GM12878 (cell line): Measurements from ENCODE around the gene ESCO1.

Source experiments
- EZH2 ChIP-seq: IDR thresholded peaks from 2 replicates; pipeline ENCODE4 v1.6.1; 2012; ENCODE audit warnings: low read depth, mild to moderate bottlenecking, control low read depth, inconsistent platforms, low read length, borderline replicate concordance; ENCODE audit not compliant: control insufficient read depth
- HDAC2 ChIP-seq: fragments of 200-600 bp; sonication (generic); IDR thresholded peaks from 2 replicates; pipeline ENCODE4 v1.6.1; 2017
- MXI1 ChIP-seq: fragments of 150-350 bp; IDR thresholded peaks from 2 replicates; pipeline ENCODE4 v1.6.1; 2011; ENCODE audit warnings: low read depth, mild to moderate bottlenecking, inconsistent platforms, low read length, improper control_type of control experiment
- MYC ChIP-seq: IDR thresholded peaks from 2 replicates; pipeline ENCODE4 v1.6.1; 2011; ENCODE audit warnings: mild to moderate bottlenecking, low read length, moderate library complexity, inconsistent platforms; ENCODE audit not compliant: insufficient read depth, insufficient replicate concordance, insufficient read length, severe bottlenecking
- NFYA ChIP-seq: IDR thresholded peaks from 2 replicates; pipeline ENCODE4 v1.6.1; 2011; ENCODE audit warnings: low read depth, mild to moderate bottlenecking, low read length, improper control_type of control experiment, borderline replicate concordance
- POLR2AphosphoS2 ChIP-seq: IDR thresholded peaks from 2 replicates; pipeline ENCODE4 v1.6.1; 2011; ENCODE audit warnings: low read depth, mild to moderate bottlenecking, low read length, improper control_type of control experiment, moderate library complexity
- POLR2AphosphoS5 ChIP-seq: IDR thresholded peaks from 2 replicates; pipeline ENCODE4 v1.6.1; 2011; ENCODE audit warnings: mild to moderate bottlenecking, low read length, inconsistent platforms
- RAD21 ChIP-seq: IDR thresholded peaks from 2 replicates; pipeline ENCODE4 v1.6.1; 2011; ENCODE audit warnings: mild to moderate bottlenecking, low read depth, low read length, moderate library complexity; ENCODE audit not compliant: insufficient read depth
- RAD51 ChIP-seq: fragments of 450-650 bp; IDR thresholded peaks from 2 replicates; pipeline ENCODE4 v1.6.1; 2016; ENCODE audit warnings: moderate library complexity, mild to moderate bottlenecking, inconsistent platforms
- SIN3A ChIP-seq: IDR thresholded peaks from 2 replicates; pipeline ENCODE4 v1.6.1; 2012; ENCODE audit warnings: low read depth, low read length, improper control_type of control experiment
- ZNF384 ChIP-seq: IDR thresholded peaks from 2 replicates; pipeline ENCODE4 v1.6.1; 2012; ENCODE audit warnings: low read depth, mild to moderate bottlenecking, low read length, improper control_type of control experiment, borderline replicate concordance
- TF ChIP-seq, protein P1 (sequence below), 3 experiments: IDR thresholded peaks in 2 of 3; conservative IDR thresholded peaks in 1 of 3; 2 replicates each; pipeline ENCODE4 v1.5.1; 2011; ENCODE audit warnings: low read depth in 3 of 3, low read length in 3 of 3, mild to moderate bottlenecking in 3 of 3, control low read depth in 2 of 3, moderate library complexity in 2 of 3, inconsistent platforms in 1 of 3, mixed read lengths in 1 of 3; ENCODE audit not compliant: control insufficient read depth in 2 of 3, insufficient read depth in 1 of 3; ENCODE audit errors: extremely low read depth in 1 of 3
- TF ChIP-seq, protein P2 (sequence below): IDR thresholded peaks from 2 replicates; pipeline ENCODE4 v1.6.1; 2011; ENCODE audit warnings: low read depth, low read length, improper control_type of control experiment, borderline replicate concordance

DNA sequence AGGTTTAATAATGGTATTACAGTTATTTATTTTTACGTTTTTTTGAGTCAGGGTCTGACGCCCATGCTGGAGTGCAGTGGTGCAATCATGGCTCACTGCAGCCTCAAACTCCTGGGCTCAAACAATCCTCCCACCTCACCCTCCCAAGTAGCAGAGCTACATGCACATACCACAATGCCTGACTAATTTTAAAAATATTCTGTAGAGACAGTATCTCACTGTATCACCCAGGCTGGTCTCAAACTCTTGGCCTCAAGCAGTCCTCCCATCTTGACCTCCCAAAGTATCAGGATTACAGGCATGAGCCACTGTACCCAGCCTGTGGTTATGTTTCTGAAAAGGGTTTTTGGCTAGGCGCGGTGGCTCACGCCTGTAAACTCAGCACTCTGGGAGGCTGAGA, 120.8 kb downstream of the ESCO1 start:
- no peak for TF ChIP-seq HDAC2
- TF ChIP-seq, protein P1, sequence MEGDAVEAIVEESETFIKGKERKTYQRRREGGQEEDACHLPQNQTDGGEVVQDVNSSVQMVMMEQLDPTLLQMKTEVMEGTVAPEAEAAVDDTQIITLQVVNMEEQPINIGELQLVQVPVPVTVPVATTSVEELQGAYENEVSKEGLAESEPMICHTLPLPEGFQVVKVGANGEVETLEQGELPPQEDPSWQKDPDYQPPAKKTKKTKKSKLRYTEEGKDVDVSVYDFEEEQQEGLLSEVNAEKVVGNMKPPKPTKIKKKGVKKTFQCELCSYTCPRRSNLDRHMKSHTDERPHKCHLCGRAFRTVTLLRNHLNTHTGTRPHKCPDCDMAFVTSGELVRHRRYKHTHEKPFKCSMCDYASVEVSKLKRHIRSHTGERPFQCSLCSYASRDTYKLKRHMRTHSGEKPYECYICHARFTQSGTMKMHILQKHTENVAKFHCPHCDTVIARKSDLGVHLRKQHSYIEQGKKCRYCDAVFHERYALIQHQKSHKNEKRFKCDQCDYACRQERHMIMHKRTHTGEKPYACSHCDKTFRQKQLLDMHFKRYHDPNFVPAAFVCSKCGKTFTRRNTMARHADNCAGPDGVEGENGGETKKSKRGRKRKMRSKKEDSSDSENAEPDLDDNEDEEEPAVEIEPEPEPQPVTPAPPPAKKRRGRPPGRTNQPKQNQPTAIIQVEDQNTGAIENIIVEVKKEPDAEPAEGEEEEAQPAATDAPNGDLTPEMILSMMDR (IDR thresholded peaks at IDR 0.05 in 2 of 3, conservative IDR thresholded peaks at IDR 0.05 in 1 of 3; ENCODE audit: control insufficient read depth in 2 of 3, extremely low read depth in 1 of 3, insufficient read depth in 1 of 3, low read depth in 3 of 3, low read length in 3 of 3), result no peak
- TF ChIP-seq POLR2AphosphoS5, result no peak
- TF ChIP-seq NFYA, result no peak
- no peak for TF ChIP-seq SIN3A
- no peak for TF ChIP-seq EZH2
- no peak for TF ChIP-seq POLR2AphosphoS2
- no peak for TF ChIP-seq MXI1
- TF ChIP-seq, protein P2, sequence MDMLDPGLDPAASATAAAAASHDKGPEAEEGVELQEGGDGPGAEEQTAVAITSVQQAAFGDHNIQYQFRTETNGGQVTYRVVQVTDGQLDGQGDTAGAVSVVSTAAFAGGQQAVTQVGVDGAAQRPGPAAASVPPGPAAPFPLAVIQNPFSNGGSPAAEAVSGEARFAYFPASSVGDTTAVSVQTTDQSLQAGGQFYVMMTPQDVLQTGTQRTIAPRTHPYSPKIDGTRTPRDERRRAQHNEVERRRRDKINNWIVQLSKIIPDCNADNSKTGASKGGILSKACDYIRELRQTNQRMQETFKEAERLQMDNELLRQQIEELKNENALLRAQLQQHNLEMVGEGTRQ, result no peak
- TF ChIP-seq RAD51, result no peak
- TF ChIP-seq RAD21, result no peak
- no peak for TF ChIP-seq ZNF384
- TF ChIP-seq MYC, result no peak
